Measurements from ENCODE around the gene ACSL4.
"Not testable (repeated sequence)": the region's sequence is repeated elsewhere in the genome, so short reads cannot be mapped to it uniquely, and the experiment has no call there.

The ACSL4 gene

GRCh38 chrX:109728173-109728535, 4.9 kb downstream of the ACSL4 start:
- H3K9ac ChIP-seq (ENCODE audit: low read length) = peak overlapping the region; percentile 54
- peak; percentile 15 for DNase-seq (ENCODE audit: low read depth)
- H3K27me3 ChIP-seq (replicated peaks; ENCODE audit: control insufficient read depth, insufficient read depth, low read length) = peaks cover 9% of the 10 kb centered on the region
- no peaks in the 10 kb centered on the region for H3K36me3 ChIP-seq (ENCODE audit: control insufficient read depth, insufficient read depth, low read length, severe bottlenecking)
- peaks cover 4% of the 10 kb centered on the region for H3K9me3 ChIP-seq (ENCODE audit: control insufficient read depth, low read length)
- H3K4me3 ChIP-seq (ENCODE audit: low read length) = peak overlapping the region; percentile 73
- peaks cover 7% of the 10 kb centered on the region for H3K4me1 ChIP-seq (ENCODE audit: control insufficient read depth, insufficient read depth, low read length)

- H3K9ac ChIP-seq (ENCODE audit: low read length); H3K27me3 ChIP-seq (replicated peaks; ENCODE audit: control insufficient read depth, insufficient read depth, low read length); H3K36me3 ChIP-seq (ENCODE audit: control insufficient read depth, insufficient read depth, low read length, severe bottlenecking); H3K4me1 ChIP-seq (ENCODE audit: control insufficient read depth, insufficient read depth, low read length); DNase-seq (ENCODE audit: low read depth); H3K4me3 ChIP-seq (ENCODE audit: low read length); H3K9me3 ChIP-seq (ENCODE audit: control insufficient read depth, low read length): not testable (repeated sequence)
These were observed 8.1 kb downstream of the ACSL4 start for GRCh38 chrX:109724971-109725370.

- Histone ChIP-seq H3K4me1 (ENCODE audit: control insufficient read depth, insufficient read depth, low read length) (peaks cover 5% of the 10 kb centered on the region), H3K9ac (ENCODE audit: low read length) (no peak overlapping the region), H3K36me3 (ENCODE audit: control insufficient read depth, insufficient read depth, low read length, severe bottlenecking) (no peaks in the 10 kb centered on the region), H3K9me3 (ENCODE audit: control insufficient read depth, low read length) (no peaks in the 10 kb centered on the region), H3K4me3 (ENCODE audit: low read length) (no peak overlapping the region), H3K27me3 (replicated peaks; ENCODE audit: control insufficient read depth, insufficient read depth, low read length) (peaks cover 7% of the 10 kb centered on the region)
- DNase-seq (ENCODE audit: low read depth) = no peak
These were observed 12.1 kb downstream of the ACSL4 start for GRCh38 chrX:109720947-109721346.

- no peaks in the 10 kb centered on the region for H3K36me3 ChIP-seq (ENCODE audit: control insufficient read depth, insufficient read depth, low read length, severe bottlenecking)
- H3K4me1 ChIP-seq (ENCODE audit: control insufficient read depth, insufficient read depth, low read length) = peaks cover 11% of the 10 kb centered on the region
- H3K4me3 ChIP-seq (ENCODE audit: low read length) = no peak overlapping the region
- DNase-seq (ENCODE audit: low read depth) = no peak
- no peak overlapping the region for H3K9ac ChIP-seq (ENCODE audit: low read length)
- H3K27me3 ChIP-seq (replicated peaks; ENCODE audit: control insufficient read depth, insufficient read depth, low read length) = peaks cover 7% of the 10 kb centered on the region
- H3K9me3 ChIP-seq (ENCODE audit: control insufficient read depth, low read length) = no peaks in the 10 kb centered on the region
These were observed 13.8 kb downstream of the ACSL4 start for GRCh38 chrX:109719264-109719663.

GRCh38 chrX:109716431-109717028, 16.5 kb downstream of the ACSL4 start:
- Histone ChIP-seq H3K27me3 (replicated peaks; ENCODE audit: control insufficient read depth, insufficient read depth, low read length) (peaks cover 4% of the 10 kb centered on the region), H3K9me3 (ENCODE audit: control insufficient read depth, low read length) (no peaks in the 10 kb centered on the region), H3K4me1 (ENCODE audit: control insufficient read depth, insufficient read depth, low read length) (peaks cover 21% of the 10 kb centered on the region), H3K4me3 (ENCODE audit: low read length) (no peak overlapping the region), H3K9ac (ENCODE audit: low read length) (no peak overlapping the region), H3K36me3 (ENCODE audit: control insufficient read depth, insufficient read depth, low read length, severe bottlenecking) (peaks cover 6% of the 10 kb centered on the region)
- peak; percentile 29 for DNase-seq (ENCODE audit: low read depth)

- H3K4me1 ChIP-seq (ENCODE audit: control insufficient read depth, insufficient read depth, low read length) = peaks cover 27% of the 10 kb centered on the region
- peak; percentile 55 for DNase-seq (ENCODE audit: low read depth)
These were observed 18.6 kb downstream of the ACSL4 start for GRCh38 chrX:109714340-109714958.

GRCh38 chrX:109710181-109710580, 22.9 kb downstream of the ACSL4 start:
- Histone ChIP-seq H3K4me1 (ENCODE audit: control insufficient read depth, insufficient read depth, low read length) (peaks cover 51% of the 10 kb centered on the region), H3K4me3 (ENCODE audit: low read length) (no peak overlapping the region), H3K9me3 (ENCODE audit: control insufficient read depth, low read length) (no peaks in the 10 kb centered on the region), H3K36me3 (ENCODE audit: control insufficient read depth, insufficient read depth, low read length, severe bottlenecking) (peaks cover 6% of the 10 kb centered on the region), H3K9ac (ENCODE audit: low read length) (no peak overlapping the region), H3K27me3 (replicated peaks; ENCODE audit: control insufficient read depth, insufficient read depth, low read length) (peaks cover 8% of the 10 kb centered on the region)
- no peak for DNase-seq (ENCODE audit: low read depth)

More at GRCh38 chrX:109714340-109714958, 18.6 kb downstream of the ACSL4 start:
- Histone ChIP-seq H3K9ac (ENCODE audit: low read length) (peak overlapping the region; percentile 41), H3K27me3 (replicated peaks; ENCODE audit: control insufficient read depth, insufficient read depth, low read length) (no peaks in the 10 kb centered on the region), H3K4me3 (ENCODE audit: low read length) (no peak overlapping the region), H3K9me3 (ENCODE audit: control insufficient read depth, low read length) (no peaks in the 10 kb centered on the region), H3K36me3 (ENCODE audit: control insufficient read depth, insufficient read depth, low read length, severe bottlenecking) (peaks cover 6% of the 10 kb centered on the region)

GRCh38 chrX:109709129-109709631, 23.9 kb downstream of the ACSL4 start:
- peaks cover 6% of the 10 kb centered on the region for H3K36me3 ChIP-seq (ENCODE audit: control insufficient read depth, insufficient read depth, low read length, severe bottlenecking)

GRCh38 chrX:109707720-109708119, 25.3 kb downstream of the ACSL4 start:
- Histone ChIP-seq H3K4me1 (ENCODE audit: control insufficient read depth, insufficient read depth, low read length) (peaks cover 36% of the 10 kb centered on the region), H3K27me3 (replicated peaks; ENCODE audit: control insufficient read depth, insufficient read depth, low read length) (peaks cover 8% of the 10 kb centered on the region), H3K9ac (ENCODE audit: low read length) (no peak overlapping the region), H3K9me3 (ENCODE audit: control insufficient read depth, low read length) (no peaks in the 10 kb centered on the region), H3K36me3 (ENCODE audit: control insufficient read depth, insufficient read depth, low read length, severe bottlenecking) (peaks cover 6% of the 10 kb centered on the region), H3K4me3 (ENCODE audit: low read length) (peak overlapping the region; percentile 35)
- DNase-seq (ENCODE audit: low read depth) = no peak

More at GRCh38 chrX:109709129-109709631, 23.9 kb downstream of the ACSL4 start:
- Histone ChIP-seq H3K9me3 (ENCODE audit: control insufficient read depth, low read length) (no peaks in the 10 kb centered on the region), H3K27me3 (replicated peaks; ENCODE audit: control insufficient read depth, insufficient read depth, low read length) (peaks cover 8% of the 10 kb centered on the region), H3K9ac (ENCODE audit: low read length) (no peak overlapping the region), H3K4me3 (ENCODE audit: low read length) (peak overlapping the region; percentile 15), H3K4me1 (ENCODE audit: control insufficient read depth, insufficient read depth, low read length) (peaks cover 45% of the 10 kb centered on the region)
- DNase-seq (ENCODE audit: low read depth) = peak; percentile 59

- H3K27me3 ChIP-seq (replicated peaks; ENCODE audit: control insufficient read depth, insufficient read depth, low read length) = peaks cover 8% of the 10 kb centered on the region
- no peak overlapping the region for H3K9ac ChIP-seq (ENCODE audit: low read length)
- no peaks in the 10 kb centered on the region for H3K9me3 ChIP-seq (ENCODE audit: control insufficient read depth, low read length)
- H3K36me3 ChIP-seq (ENCODE audit: control insufficient read depth, insufficient read depth, low read length, severe bottlenecking) = peaks cover 2% of the 10 kb centered on the region
- no peak for DNase-seq (ENCODE audit: low read depth)
- peaks cover 36% of the 10 kb centered on the region for H3K4me1 ChIP-seq (ENCODE audit: control insufficient read depth, insufficient read depth, low read length)
- H3K4me3 ChIP-seq (ENCODE audit: low read length) = peak overlapping the region; percentile 35
These were observed 25.7 kb downstream of the ACSL4 start for GRCh38 chrX:109707319-109707718.

GRCh38 chrX:109704563-109704962, 28.5 kb downstream of the ACSL4 start:
- peaks cover 8% of the 10 kb centered on the region for H3K27me3 ChIP-seq (replicated peaks; ENCODE audit: control insufficient read depth, insufficient read depth, low read length)
- H3K4me3 ChIP-seq (ENCODE audit: low read length) = no peak overlapping the region
- H3K4me1 ChIP-seq (ENCODE audit: control insufficient read depth, insufficient read depth, low read length) = peaks cover 31% of the 10 kb centered on the region
- no peaks in the 10 kb centered on the region for H3K9me3 ChIP-seq (ENCODE audit: control insufficient read depth, low read length)
- DNase-seq (ENCODE audit: low read depth) = no peak
- no peaks in the 10 kb centered on the region for H3K36me3 ChIP-seq (ENCODE audit: control insufficient read depth, insufficient read depth, low read length, severe bottlenecking)
- H3K9ac ChIP-seq (ENCODE audit: low read length) = no peak overlapping the region
